Measurements from ENCODE around the gene PDE6B. TPM values are rescaled to one million over a fixed set of nuclear protein-coding genes. Genes with fewer than 3 reads are reported as not detected.

Gene PDE6B
- total RNA-seq, 4 donors from 2014 or later, result 0.60 to 2.5 (median 0.95) TPM; not detected in 1

DNA sequence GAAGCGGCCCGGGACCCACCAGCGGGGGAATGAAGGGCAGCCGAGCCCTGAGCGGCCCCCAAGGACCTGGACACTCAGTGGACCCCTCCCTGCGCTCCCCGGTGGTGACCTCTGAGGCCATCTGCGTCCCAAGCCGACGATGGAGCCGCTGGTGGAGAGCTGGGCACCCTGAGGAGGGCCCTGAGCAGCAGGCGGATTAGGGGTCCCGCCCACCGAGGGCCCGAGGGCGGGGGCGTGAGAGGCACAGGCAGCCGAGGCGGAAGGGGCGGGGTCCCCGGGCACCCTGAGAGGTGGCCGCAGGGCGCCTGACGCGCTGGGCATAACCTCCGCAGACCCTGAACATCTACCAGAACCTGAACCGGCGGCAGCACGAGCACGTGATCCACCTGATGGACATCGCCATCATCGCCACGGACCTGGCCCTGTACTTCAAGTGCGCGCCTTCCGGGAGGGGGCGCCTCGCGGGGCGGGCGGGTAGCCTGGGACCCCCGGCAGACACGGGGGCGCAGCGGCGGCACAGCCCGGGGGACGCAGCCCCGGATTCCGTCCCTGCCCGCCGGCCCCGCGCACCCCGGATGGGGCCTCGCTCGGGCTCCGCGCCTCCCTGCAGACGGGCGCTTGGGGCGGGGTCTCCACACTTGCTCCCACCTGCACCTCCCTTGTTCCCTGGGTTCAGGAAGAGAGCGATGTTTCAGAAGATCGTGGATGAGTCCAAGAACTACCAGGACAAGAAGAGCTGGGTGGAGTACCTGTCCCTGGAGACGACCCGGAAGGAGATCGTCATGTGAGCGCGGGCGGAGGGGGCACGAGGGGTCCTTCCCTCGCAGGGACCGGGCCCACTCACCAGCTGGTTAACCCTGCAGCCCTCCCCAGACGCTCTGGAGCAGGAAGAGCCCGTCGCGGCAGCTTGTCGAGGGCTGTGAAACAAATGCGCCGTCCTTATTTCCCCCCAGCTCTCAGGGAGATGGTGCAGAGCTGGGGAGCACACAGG, 38.4 kb downstream of the PDE6B start:
- Histone ChIP-seq H3K27me3 (peaks cover 6% of the 10 kb centered on the region), H3K4me1 (peaks cover 0 to 10% (median 6%) of the 10 kb centered on the region in 4 donors), H3K4me3 (peak overlapping the region; percentile 34 to 55 (median 47)), H3K27ac (peak overlapping the region; percentile 12 to 44 (median 32)), H3K36me3 (no peaks in the 10 kb centered on the region), H3K9me3 (no peaks in the 10 kb centered on the region)
- intact Hi-C loops (cut with DNase I; ENCODE audit: low total_unique reads) (no loop called here), in situ Hi-C loops (cut with MboI; ENCODE audit: low pct_ligation_motif_present in 1 of 4, low pct_unique_long_range_greater_than_20kb in 1 of 4, low sequenced_read_pairs in 3 of 4) (no loop called here)
- WGBS, 2 donors (ENCODE audit: low coverage in 1 of 2), result 6% methylated on average over 53 of the region's 80 CpGs; no CpG with 5 or more reads in 1 of the 2 donors
- TF ChIP-seq EP300 (IDR thresholded peaks at IDR 0.05; ENCODE audit: low read depth), result no peak
- TF ChIP-seq POLR2A (IDR thresholded peaks at IDR 0.05), result no peak
- TF ChIP-seq, protein P1, sequence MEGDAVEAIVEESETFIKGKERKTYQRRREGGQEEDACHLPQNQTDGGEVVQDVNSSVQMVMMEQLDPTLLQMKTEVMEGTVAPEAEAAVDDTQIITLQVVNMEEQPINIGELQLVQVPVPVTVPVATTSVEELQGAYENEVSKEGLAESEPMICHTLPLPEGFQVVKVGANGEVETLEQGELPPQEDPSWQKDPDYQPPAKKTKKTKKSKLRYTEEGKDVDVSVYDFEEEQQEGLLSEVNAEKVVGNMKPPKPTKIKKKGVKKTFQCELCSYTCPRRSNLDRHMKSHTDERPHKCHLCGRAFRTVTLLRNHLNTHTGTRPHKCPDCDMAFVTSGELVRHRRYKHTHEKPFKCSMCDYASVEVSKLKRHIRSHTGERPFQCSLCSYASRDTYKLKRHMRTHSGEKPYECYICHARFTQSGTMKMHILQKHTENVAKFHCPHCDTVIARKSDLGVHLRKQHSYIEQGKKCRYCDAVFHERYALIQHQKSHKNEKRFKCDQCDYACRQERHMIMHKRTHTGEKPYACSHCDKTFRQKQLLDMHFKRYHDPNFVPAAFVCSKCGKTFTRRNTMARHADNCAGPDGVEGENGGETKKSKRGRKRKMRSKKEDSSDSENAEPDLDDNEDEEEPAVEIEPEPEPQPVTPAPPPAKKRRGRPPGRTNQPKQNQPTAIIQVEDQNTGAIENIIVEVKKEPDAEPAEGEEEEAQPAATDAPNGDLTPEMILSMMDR (IDR thresholded peaks at IDR 0.05), result no peak
- no peak for TF ChIP-seq POLR2AphosphoS5 (IDR thresholded peaks at IDR 0.05)
- DNase-seq, result peak; percentile 71

DNA sequence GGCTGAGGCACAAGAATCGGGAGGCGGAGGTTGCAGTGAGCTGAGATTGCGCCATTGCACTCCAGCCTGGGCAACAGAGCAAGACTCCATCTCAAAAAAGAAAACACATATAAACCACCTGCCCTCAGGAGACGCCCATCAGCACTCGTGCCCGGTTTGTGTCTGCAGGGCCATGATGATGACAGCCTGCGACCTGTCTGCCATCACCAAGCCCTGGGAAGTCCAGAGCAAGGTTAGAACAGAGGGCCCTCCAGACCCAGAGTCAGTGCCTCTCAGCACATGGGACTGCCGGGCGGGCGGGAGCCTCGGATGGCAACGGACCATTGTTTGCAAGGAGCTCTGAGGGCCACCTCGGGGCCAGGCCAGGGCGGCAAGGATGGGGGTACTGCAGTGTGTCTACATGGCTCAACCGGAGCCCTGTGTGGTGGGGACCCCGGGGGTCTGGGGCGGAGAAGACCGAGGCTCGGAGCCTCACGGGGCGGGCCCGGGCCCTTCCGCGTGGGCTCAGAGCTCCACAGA, 39.4 kb downstream of the PDE6B start:
- WGBS, 2 donors (ENCODE audit: low coverage in 1 of 2), result 94% methylated on average over 18 of the region's 24 CpGs; no CpG with 5 or more reads in 1 of the 2 donors

GRCh38 chr4:665381-665750, 40.0 kb downstream of the PDE6B start:
- TF ChIP-seq, protein P1 (IDR thresholded peaks at IDR 0.05), result no peak
- no peak for TF ChIP-seq POLR2A (IDR thresholded peaks at IDR 0.05)
- no peak for TF ChIP-seq EP300 (IDR thresholded peaks at IDR 0.05; ENCODE audit: low read depth)
- no peak for TF ChIP-seq POLR2AphosphoS5 (IDR thresholded peaks at IDR 0.05)
- Histone ChIP-seq H3K4me3 (no peak overlapping the region), H3K36me3 (no peaks in the 10 kb centered on the region), H3K27ac (no peak overlapping the region), H3K27me3 (peaks cover 6% of the 10 kb centered on the region), H3K4me1 (peaks cover 0 to 10% (median 6%) of the 10 kb centered on the region in 4 donors), H3K9me3 (no peaks in the 10 kb centered on the region)
- intact Hi-C loops (cut with DNase I; ENCODE audit: low total_unique reads), result no loop called here
- peak; percentile 5 for DNase-seq
- in situ Hi-C loops (cut with MboI; ENCODE audit: low pct_ligation_motif_present in 1 of 4, low pct_unique_long_range_greater_than_20kb in 1 of 4, low sequenced_read_pairs in 3 of 4), result no loop called here
- 86% methylated on average over 12 of the region's 12 CpGs; no CpG with 5 or more reads in 1 of the 2 donors for whole genome bisulfite sequencing, 2 donors (ENCODE audit: low coverage in 1 of 2)

More for the DNA sequence above, 39.4 kb downstream of the PDE6B start:
- peaks cover 0 to 10% (median 6%) of the 10 kb centered on the region in 4 donors for H3K4me1 ChIP-seq
- intact Hi-C loops (cut with DNase I; ENCODE audit: low total_unique reads) (no loop called here), in situ Hi-C loops (cut with MboI; ENCODE audit: low pct_ligation_motif_present in 1 of 4, low pct_unique_long_range_greater_than_20kb in 1 of 4, low sequenced_read_pairs in 3 of 4) (no loop called here)
- H3K27ac ChIP-seq, result no peak overlapping the region
- no peaks in the 10 kb centered on the region for H3K36me3 ChIP-seq
- H3K9me3 ChIP-seq, result no peaks in the 10 kb centered on the region
- H3K27me3 ChIP-seq, result peaks cover 6% of the 10 kb centered on the region
- TF ChIP-seq EP300 (IDR thresholded peaks at IDR 0.05; ENCODE audit: low read depth) (no peak), POLR2A (IDR thresholded peaks at IDR 0.05) (no peak), POLR2AphosphoS5 (IDR thresholded peaks at IDR 0.05) (no peak)
- TF ChIP-seq, protein P1 (IDR thresholded peaks at IDR 0.05), result no peak
- DNase-seq, result no peak
- H3K4me3 ChIP-seq, result no peak overlapping the region

GRCh38 chr4:665751-666435, 40.5 kb downstream of the PDE6B start:
- Histone ChIP-seq H3K4me1 (peaks cover 0 to 10% (median 6%) of the 10 kb centered on the region in 4 donors), H3K9me3 (no peaks in the 10 kb centered on the region), H3K4me3 (no peak overlapping the region), H3K36me3 (no peaks in the 10 kb centered on the region), H3K27me3 (peaks cover 6% of the 10 kb centered on the region), H3K27ac (no peak overlapping the region)
- in situ Hi-C loops (cut with MboI; ENCODE audit: low pct_ligation_motif_present in 1 of 4, low pct_unique_long_range_greater_than_20kb in 1 of 4, low sequenced_read_pairs in 3 of 4), result no loop called here
- 71% methylated on average over 21 of the region's 22 CpGs; no CpG with 5 or more reads in 1 of the 2 donors for WGBS, 2 donors (ENCODE audit: low coverage in 1 of 2)
- DNase-seq, result no peak
- TF ChIP-seq, protein P1 (IDR thresholded peaks at IDR 0.05), result no peak
- no peak for TF ChIP-seq POLR2AphosphoS5 (IDR thresholded peaks at IDR 0.05)
- TF ChIP-seq EP300 (IDR thresholded peaks at IDR 0.05; ENCODE audit: low read depth), result no peak
- TF ChIP-seq POLR2A (IDR thresholded peaks at IDR 0.05), result no peak
- intact Hi-C loops (cut with DNase I; ENCODE audit: low total_unique reads), result no loop called here
